Small intestine (tissue), 7 donors: ENCODE results near the gene PHLDB1. TPM values are rescaled to one million over a fixed set of nuclear protein-coding genes. Genes with fewer than 3 reads are reported as not detected.

Source experiments
- DNase-seq, 2 donors: peaks; one replicate each; pipeline versions ENCODE4 v3.0.0 to v3.0.0-alpha.2; 2013
- FAIRE-seq: peaks from 2 replicates; lab custom pipeline; 2012; peaks lifted over from hg19 to GRCh38; lab: Jason Lieb, UNC
- H3K27ac ChIP-seq, 3 donors: one replicate each; pipeline ENCODE4 v1.5.1; 2013; ENCODE audit warnings: low read length in 2 of 3, mild to moderate bottlenecking in 2 of 3, control low read depth in 1 of 3, inconsistent platforms in 1 of 3, low read depth in 1 of 3, moderate library complexity in 1 of 3
- H3K27me3 ChIP-seq, 3 donors: one replicate each; pipeline ENCODE4 v1.6.1; 2013; ENCODE audit warnings: low read length in 3 of 3, inconsistent platforms in 1 of 3; ENCODE audit not compliant: control insufficient read depth in 3 of 3, insufficient read depth in 3 of 3
- H3K36me3 ChIP-seq, 3 donors: one replicate each; pipeline ENCODE4 v1.6.1; 2013; ENCODE audit warnings: low read length in 3 of 3, inconsistent platforms in 1 of 3, low read depth in 1 of 3, mild to moderate bottlenecking in 1 of 3, moderate library complexity in 1 of 3; ENCODE audit not compliant: control insufficient read depth in 3 of 3, insufficient read depth in 2 of 3
- H3K4me1 ChIP-seq, 3 donors: one replicate each; pipeline ENCODE4 v1.6.1; 2013; ENCODE audit warnings: low read length in 2 of 3, inconsistent platforms in 1 of 3, low read depth in 1 of 3, mild to moderate bottlenecking in 1 of 3, moderate library complexity in 1 of 3; ENCODE audit not compliant: control insufficient read depth in 3 of 3, insufficient read depth in 2 of 3
- H3K4me3 ChIP-seq, 3 donors: one replicate each; pipeline ENCODE4 v1.5.1; 2013; ENCODE audit warnings: low read length in 3 of 3, control low read depth in 1 of 3, inconsistent platforms in 1 of 3, low read depth in 1 of 3, mild to moderate bottlenecking in 1 of 3, moderate library complexity in 1 of 3
- H3K9me3 ChIP-seq, 2 donors: one replicate each; pipeline ENCODE4 v1.6.1; 2013; ENCODE audit warnings: low read depth in 1 of 2, low read length in 1 of 2; ENCODE audit not compliant: control insufficient read depth in 2 of 2, insufficient read depth in 1 of 2
- WGBS, 3 donors: extraction: QIAGEN DNeasy Blood & Tissue Kit; methylation state at CpG; one replicate each; pipeline ENCODE4 v1.1.7; 2013; 5-methylcytosine and 5-hydroxymethylcytosine counted together
- polyA plus RNA-seq, 4 donors: library from polyadenylated mRNA; stranded (reverse) in 3 of 4; unstranded in 1 of 4; fragments of 200-250 nt in 3 of 4; fragments of 120-200 nt in 1 of 4; gene quantifications; one replicate each; pipeline versions ENCODE4 v1.2.1 to v1.2.3, GENCODE V29; 2013
- donor health status: healthy with polysubstance abuse.
- donor health status: control.
- donor health status: control.
- donor health status: Bipolar disorder and iron deficiency.
- donor health status: healthy.

PHLDB1 gene
- polyA plus RNA-seq, 4 donors = 14.1 to 30.7 (median 21.9) TPM

GRCh38 chr11:118696673-118697226, 89.3 kb downstream of the PHLDB1 start:
- no peak overlapping the region for H3K27ac ChIP-seq
- DNase-seq = no peak
- peaks cover 0 to 11% of the 10 kb centered on the region in 2 donors for H3K9me3 ChIP-seq
- no peak overlapping the region for H3K4me3 ChIP-seq
- FAIRE-seq = no peak
- H3K27me3 ChIP-seq = no peaks in the 10 kb centered on the region
- no peaks in the 10 kb centered on the region for H3K36me3 ChIP-seq
- 89 to 93% (median 89%) methylated on average over 7 of the region's 7 CpGs for WGBS, 3 donors
- H3K4me1 ChIP-seq = peaks cover 0 to 4% (median 0%) of the 10 kb centered on the region in 3 donors

- H3K27ac ChIP-seq = no peak overlapping the region
- 79 to 85% (median 83%) methylated on average over 8 of the region's 8 CpGs for WGBS, 3 donors
- H3K9me3 ChIP-seq = peaks cover 0 to 11% of the 10 kb centered on the region in 2 donors
- H3K27me3 ChIP-seq = no peaks in the 10 kb centered on the region
- peaks cover 0 to 4% (median 0%) of the 10 kb centered on the region in 3 donors for H3K4me1 ChIP-seq
- no peak overlapping the region for H3K4me3 ChIP-seq
- DNase-seq (no peak), FAIRE-seq (no peak)
- H3K36me3 ChIP-seq = no peaks in the 10 kb centered on the region
These were observed 89.9 kb downstream of the PHLDB1 start for GRCh38 chr11:118697346-118697745.

- H3K4me1 ChIP-seq = no peaks in the 10 kb centered on the region
- FAIRE-seq (no peak), DNase-seq (peak in 1 of 2 donors; percentile 48)
- no peaks in the 10 kb centered on the region for H3K27me3 ChIP-seq
- peaks cover 0 to 7% of the 10 kb centered on the region in 2 donors for H3K9me3 ChIP-seq
- no peak overlapping the region for H3K4me3 ChIP-seq
- peak overlapping the region in 1 of 3 donors; percentile 54 for H3K27ac ChIP-seq
- WGBS, 3 donors = 82 to 83% (median 82%) methylated on average over 7 of the region's 7 CpGs
- H3K36me3 ChIP-seq = no peaks in the 10 kb centered on the region
These were observed 92.2 kb downstream of the PHLDB1 start for GRCh38 chr11:118699506-118700220.

- Histone ChIP-seq H3K27ac (no peak overlapping the region), H3K4me3 (no peak overlapping the region), H3K9me3 (peaks cover 0 to 7% of the 10 kb centered on the region in 2 donors), H3K36me3 (no peaks in the 10 kb centered on the region), H3K27me3 (peaks cover 0 to 4% (median 0%) of the 10 kb centered on the region in 3 donors), H3K4me1 (no peaks in the 10 kb centered on the region)
- WGBS, 3 donors = 93 to 96% (median 94%) methylated on average over 5 of the region's 5 CpGs
- FAIRE-seq (no peak), DNase-seq (no peak)
These were observed 96.2 kb downstream of the PHLDB1 start for GRCh38 chr11:118703563-118704106.

GRCh38 chr11:118705111-118705741, 97.8 kb downstream of the PHLDB1 start:
- FAIRE-seq (no peak), DNase-seq (no peak)
- WGBS, 3 donors = 46 to 53% (median 47%) methylated on average over 15 of the region's 15 CpGs
- H3K4me3 ChIP-seq = no peak overlapping the region
- peaks cover 0 to 4% (median 0%) of the 10 kb centered on the region in 3 donors for H3K27me3 ChIP-seq
- no peaks in the 10 kb centered on the region for H3K4me1 ChIP-seq
- no peaks in the 10 kb centered on the region for H3K36me3 ChIP-seq
- H3K9me3 ChIP-seq = peaks cover 0 to 6% of the 10 kb centered on the region in 2 donors
- H3K27ac ChIP-seq = no peak overlapping the region

GRCh38 chr11:118705791-118706545, 98.6 kb downstream of the PHLDB1 start:
- FAIRE-seq (no peak), DNase-seq (no peak)
- Histone ChIP-seq H3K9me3 (no peaks in the 10 kb centered on the region), H3K4me1 (no peaks in the 10 kb centered on the region), H3K27me3 (peaks cover 0 to 4% (median 0%) of the 10 kb centered on the region in 3 donors), H3K36me3 (no peaks in the 10 kb centered on the region), H3K27ac (no peak overlapping the region), H3K4me3 (no peak overlapping the region)
- 65 to 77% (median 76%) methylated on average over 12 of the region's 12 CpGs for WGBS, 3 donors

- Histone ChIP-seq H3K4me3 (no peak overlapping the region), H3K9me3 (no peaks in the 10 kb centered on the region), H3K36me3 (no peaks in the 10 kb centered on the region), H3K27ac (no peak overlapping the region), H3K4me1 (no peaks in the 10 kb centered on the region), H3K27me3 (peaks cover 0 to 4% (median 0%) of the 10 kb centered on the region in 3 donors)
- WGBS, 3 donors = 84 to 90% (median 89%) methylated on average over 7 of the region's 7 CpGs
- DNase-seq (no peak), FAIRE-seq (no peak)
These were observed 99.1 kb downstream of the PHLDB1 start for GRCh38 chr11:118706546-118706825.
